Esophagus muscularis mucosa (tissue), 4 donors: ENCODE results near the gene MITD1. TPM values are rescaled to one million over a fixed set of nuclear protein-coding genes. Genes with fewer than 3 reads are reported as not detected.

Experiments
- DNase-seq: peaks from one replicate; pipeline ENCODE4 v3.0.0-alpha.2; 2017; ENCODE audit errors: extremely low spot score
- H3K27ac ChIP-seq, 4 donors: fragments of 200-600 bp; sonication (generic); replicated peaks in 1 of 4; 1 replicate in 3 of 4; 2 replicates in 1 of 4; pipeline ENCODE4 v1.5.1; 2016 to 2019; ENCODE audit warnings: mild to moderate bottlenecking in 1 of 4
- H3K27me3 ChIP-seq, 4 donors: fragments of 200-600 bp; sonication (generic); one replicate each; pipeline versions ENCODE4 v1.5.1 to v1.6.0; 2016 to 2019
- H3K36me3 ChIP-seq, 4 donors: fragments of 200-600 bp; sonication (generic); one replicate each; pipeline ENCODE4 v1.5.1; 2016 to 2019
- H3K4me1 ChIP-seq, 4 donors: fragments of 200-600 bp; sonication (generic); one replicate each; pipeline ENCODE4 v1.5.1; 2016 to 2019
- H3K4me3 ChIP-seq, 4 donors: fragments of 200-600 bp; sonication (generic); 1 replicate in 2 of 4; 2 replicates in 2 of 4; pipeline ENCODE4 v1.5.1; 2016 to 2019; ENCODE audit warnings: mild to moderate bottlenecking in 4 of 4, moderate library complexity in 1 of 4
- H3K9me3 ChIP-seq, 4 donors: fragments of 200-600 bp; sonication (generic); 1 replicate in 3 of 4; 2 replicates in 1 of 4; pipeline ENCODE4 v1.5.1; 2016 to 2019
- CTCF ChIP-seq, 3 experiments: fragments of 200-600 bp in 2 of 3; fragments of 450-650 bp in 1 of 3; sonication (generic) in 2 of 3; IDR thresholded peaks; one replicate each; pipeline ENCODE4 v1.5.1; 2017 to 2019; ENCODE audit warnings: antibody characterized with exemption in 3 of 3, mild to moderate bottlenecking in 2 of 3, moderate library complexity in 1 of 3
- EP300 ChIP-seq: sonication (generic); formaldehyde crosslinking; IDR thresholded peaks from one replicate; pipeline ENCODE4 v1.6.1; 2017; ENCODE audit warnings: antibody characterized with exemption
- POLR2A ChIP-seq: fragments of 450-650 bp; IDR thresholded peaks from one replicate; pipeline ENCODE4 v1.6.1; 2017; ENCODE audit warnings: antibody characterized with exemption, moderate library complexity, mild to moderate bottlenecking, low read depth
- POLR2AphosphoS5 ChIP-seq, 2 donors: sonication (generic); formaldehyde crosslinking; IDR thresholded peaks; one replicate each; pipeline ENCODE4 v1.6.1; 2017; ENCODE audit warnings: antibody characterized with exemption in 2 of 2
- WGBS: methylation state at CpG from one replicate; pipeline ENCODE4 v1.1.5; 2018; 5-methylcytosine and 5-hydroxymethylcytosine counted together
- intact Hi-C: fragments of 100-400 bp; cut with DNase I; formaldehyde crosslinking; loops from one replicate; pipeline ENCODE4 v1.15.1; 2023
- total RNA-seq, 4 donors: library from RNA; depleted of rRNA; stranded (reverse); fragments of >200 nt; gene quantifications; one replicate each; pipeline versions ENCODE4 v1.1.0 to v1.2.1, GENCODE V29; 2016

The MITD1 gene
- total RNA-seq, 4 donors from 2014 or later = 15.6 to 17.3 (median 17.0) TPM

- 95% methylated on average over 3 of the region's 3 CpGs for WGBS
- no peak for DNase-seq
- peaks cover 6 to 65% (median 44%) of the 10 kb centered on the region in 4 donors for H3K36me3 ChIP-seq
- H3K27me3 ChIP-seq = no peaks in the 10 kb centered on the region
- H3K4me1 ChIP-seq = peaks cover 0 to 7% (median 2%) of the 10 kb centered on the region in 4 donors
- intact Hi-C loops = no loop called here
- no peaks in the 10 kb centered on the region for H3K9me3 ChIP-seq
- H3K27ac ChIP-seq = no peak overlapping the region
- TF ChIP-seq POLR2A = no peak
- TF ChIP-seq CTCF (IDR thresholded peaks at IDR 0.05) = no peak
- no peak for TF ChIP-seq EP300
- TF ChIP-seq POLR2AphosphoS5 (IDR thresholded peaks at IDR 0.05) = no peak
- H3K4me3 ChIP-seq = no peak overlapping the region
Observed at GRCh38 chr2:99188357-99188756, 7.5 kb upstream of the MITD1 start.

- Histone ChIP-seq H3K4me3 (no peak overlapping the region), H3K36me3 (peaks cover 4 to 51% (median 35%) of the 10 kb centered on the region in 4 donors), H3K9me3 (no peaks in the 10 kb centered on the region), H3K4me1 (peaks cover 5 to 20% (median 13%) of the 10 kb centered on the region in 4 donors), H3K27ac (no peak overlapping the region), H3K27me3 (no peaks in the 10 kb centered on the region)
- TF ChIP-seq POLR2A (no peak), POLR2AphosphoS5 (IDR thresholded peaks at IDR 0.05) (no peak), CTCF (IDR thresholded peaks at IDR 0.05) (no peak), EP300 (no peak)
- intact Hi-C loops = no loop called here
- no peak for DNase-seq
Observed at GRCh38 chr2:99187011-99187410, 6.2 kb upstream of the MITD1 start.

- Histone ChIP-seq H3K27ac (no peak overlapping the region), H3K4me3 (no peak overlapping the region), H3K4me1 (peaks cover 17 to 33% (median 26%) of the 10 kb centered on the region in 4 donors), H3K36me3 (peaks cover 0 to 31% (median 18%) of the 10 kb centered on the region in 4 donors), H3K9me3 (no peaks in the 10 kb centered on the region), H3K27me3 (no peaks in the 10 kb centered on the region)
- TF ChIP-seq POLR2AphosphoS5 (IDR thresholded peaks at IDR 0.05) = no peak
- TF ChIP-seq CTCF (IDR thresholded peaks at IDR 0.05) = no peak
- DNase-seq = no peak
- intact Hi-C loops = loop anchor here (5.0 kb wide), 1 partner anchor 152 kb away; the partner anchor contains the start of genes EIF5B and TXNDC9
- WGBS = 81% methylated on average over 6 of the region's 6 CpGs
Observed at GRCh38 chr2:99184811-99185210, 4.0 kb upstream of the MITD1 start.

- intact Hi-C loops = loop anchor here (5.0 kb wide), 1 partner anchor 154 kb away; the partner anchor contains the start of genes EIF5B and TXNDC9
- 97% methylated on average over 3 of the region's 3 CpGs for WGBS
Observed at GRCh38 chr2:99183025-99183424, 2.2 kb upstream of the MITD1 start.

More at GRCh38 chr2:99183025-99183424, 2.2 kb upstream of the MITD1 start:
- Histone ChIP-seq H3K4me1 (peaks cover 29 to 48% (median 40%) of the 10 kb centered on the region in 4 donors), H3K9me3 (no peaks in the 10 kb centered on the region), H3K27me3 (no peaks in the 10 kb centered on the region), H3K4me3 (no peak overlapping the region), H3K27ac (no peak overlapping the region), H3K36me3 (peaks cover 0 to 13% (median 9%) of the 10 kb centered on the region in 4 donors)
- TF ChIP-seq EP300 = no peak
- no peak for TF ChIP-seq POLR2A
- TF ChIP-seq POLR2AphosphoS5 (IDR thresholded peaks at IDR 0.05) = no peak
- TF ChIP-seq CTCF (IDR thresholded peaks at IDR 0.05) = no peak
- no peak for DNase-seq
